Measurements from ENCODE around the gene CBLC.

DNA sequence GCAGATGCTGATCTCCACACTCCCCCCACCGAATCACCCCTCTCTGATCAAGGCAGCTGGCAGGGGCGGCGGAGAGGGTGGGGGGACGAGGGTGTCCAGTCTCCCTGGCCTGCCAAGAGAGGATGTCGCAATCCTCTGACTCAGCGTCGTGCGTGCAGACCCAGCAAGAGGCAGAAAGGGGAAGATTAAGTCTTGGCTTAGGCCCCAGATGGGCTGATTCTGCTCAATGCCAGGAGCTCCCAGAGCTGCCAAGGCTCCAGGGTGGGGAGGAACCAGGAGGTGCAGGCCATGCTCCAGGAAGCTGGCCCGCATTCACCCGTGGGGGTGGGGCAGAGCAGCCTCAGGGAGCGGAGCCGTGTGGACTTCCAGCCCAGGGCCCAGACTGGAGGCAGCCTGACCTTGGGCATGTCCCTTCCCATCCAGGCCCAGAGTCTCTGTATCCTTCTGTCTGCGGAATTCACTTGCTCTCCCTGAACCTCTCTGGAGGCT, 35.8 kb upstream of the CBLC start:
- TF ChIP-seq, protein P1, sequence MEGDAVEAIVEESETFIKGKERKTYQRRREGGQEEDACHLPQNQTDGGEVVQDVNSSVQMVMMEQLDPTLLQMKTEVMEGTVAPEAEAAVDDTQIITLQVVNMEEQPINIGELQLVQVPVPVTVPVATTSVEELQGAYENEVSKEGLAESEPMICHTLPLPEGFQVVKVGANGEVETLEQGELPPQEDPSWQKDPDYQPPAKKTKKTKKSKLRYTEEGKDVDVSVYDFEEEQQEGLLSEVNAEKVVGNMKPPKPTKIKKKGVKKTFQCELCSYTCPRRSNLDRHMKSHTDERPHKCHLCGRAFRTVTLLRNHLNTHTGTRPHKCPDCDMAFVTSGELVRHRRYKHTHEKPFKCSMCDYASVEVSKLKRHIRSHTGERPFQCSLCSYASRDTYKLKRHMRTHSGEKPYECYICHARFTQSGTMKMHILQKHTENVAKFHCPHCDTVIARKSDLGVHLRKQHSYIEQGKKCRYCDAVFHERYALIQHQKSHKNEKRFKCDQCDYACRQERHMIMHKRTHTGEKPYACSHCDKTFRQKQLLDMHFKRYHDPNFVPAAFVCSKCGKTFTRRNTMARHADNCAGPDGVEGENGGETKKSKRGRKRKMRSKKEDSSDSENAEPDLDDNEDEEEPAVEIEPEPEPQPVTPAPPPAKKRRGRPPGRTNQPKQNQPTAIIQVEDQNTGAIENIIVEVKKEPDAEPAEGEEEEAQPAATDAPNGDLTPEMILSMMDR (conservative IDR thresholded peaks at IDR 0.05) = no peak
- no peak for TF ChIP-seq ZFX (IDR thresholded peaks at IDR 0.05)
